ENCODE measurements around the gene DCAF5.

DCAF5 gene

GRCh38 chr14:69141550-69141949, 11.4 kb downstream of the DCAF5 start:
- DNase-seq (ENCODE audit: low spot score): no peak

DNA sequence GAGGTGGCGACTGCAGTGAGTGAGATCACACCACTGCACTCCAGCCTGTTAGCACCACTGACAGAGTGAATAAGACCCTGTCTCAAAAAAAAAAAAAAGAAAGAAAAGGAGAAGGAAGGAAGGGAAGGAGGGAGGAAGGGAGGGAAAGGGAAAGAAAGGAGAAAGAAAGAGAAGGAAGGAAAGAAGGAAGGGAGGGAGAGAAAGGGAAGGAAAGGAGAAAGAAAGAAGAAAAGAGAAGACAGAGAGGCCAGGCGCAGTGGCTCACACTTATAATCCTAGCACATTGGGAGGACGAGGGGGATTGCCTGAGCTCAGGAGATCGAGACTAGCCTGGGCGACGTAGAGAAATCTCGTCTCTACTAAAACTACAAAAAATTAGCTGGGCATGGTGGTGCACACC, 13.2 kb downstream of the DCAF5 start:
- no peak for DNase-seq (ENCODE audit: low spot score)

DNA sequence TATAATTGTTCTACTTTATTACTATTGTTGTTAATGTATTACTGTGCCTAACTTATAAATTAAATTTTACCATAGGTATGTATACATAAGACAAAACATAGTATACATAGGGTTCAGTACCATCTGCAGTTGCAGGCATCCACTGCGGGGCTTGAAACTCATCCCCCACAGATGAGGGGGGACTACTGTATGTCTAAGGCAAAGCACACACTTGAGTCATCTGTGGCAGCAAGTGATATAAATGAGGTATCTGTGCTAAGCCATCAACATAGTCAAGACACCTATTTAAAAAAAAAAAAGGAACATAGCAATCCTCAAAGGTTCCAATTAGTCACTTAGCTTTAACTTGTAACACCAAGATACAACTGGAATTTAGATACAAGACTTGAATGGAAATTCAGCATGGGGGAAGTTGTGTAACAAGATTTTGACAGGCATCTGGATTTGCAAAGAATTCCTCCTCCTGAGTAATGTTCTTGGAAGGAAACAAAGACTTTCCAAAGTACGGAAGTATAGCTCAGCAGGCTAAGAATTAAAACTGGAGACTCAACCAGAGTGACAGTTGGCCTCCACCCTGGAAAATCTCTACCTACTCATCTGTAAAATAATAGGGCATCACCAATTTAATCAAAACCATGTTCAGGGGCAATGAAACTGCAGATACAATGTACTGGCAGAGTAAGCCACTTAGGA, 14.9 kb downstream of the DCAF5 start:
- no peak for DNase-seq (ENCODE audit: low spot score)

GRCh38 chr14:69137416-69137815, 15.5 kb downstream of the DCAF5 start:
- no peak for DNase-seq (ENCODE audit: low spot score)

DNA sequence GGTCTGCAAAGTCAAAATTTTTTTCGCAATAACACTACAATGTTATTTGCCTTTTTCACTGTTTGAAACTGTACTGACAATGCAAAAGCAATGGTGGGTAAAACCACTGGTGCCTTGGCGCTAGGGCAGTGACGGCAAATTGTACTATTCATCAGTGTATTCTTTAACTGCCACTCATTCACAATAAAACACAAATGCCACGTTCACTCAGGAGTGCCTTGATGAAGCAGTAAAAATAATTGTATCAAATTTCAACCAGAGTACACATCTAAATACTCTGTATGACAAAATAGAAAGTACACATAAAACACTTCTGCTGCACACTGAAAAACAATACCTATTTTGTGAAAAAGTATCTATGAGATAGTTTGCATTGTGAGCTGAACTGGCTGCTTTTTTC, 17.8 kb downstream of the DCAF5 start:
- no peak for DNase-seq (ENCODE audit: low spot score)

DNA sequence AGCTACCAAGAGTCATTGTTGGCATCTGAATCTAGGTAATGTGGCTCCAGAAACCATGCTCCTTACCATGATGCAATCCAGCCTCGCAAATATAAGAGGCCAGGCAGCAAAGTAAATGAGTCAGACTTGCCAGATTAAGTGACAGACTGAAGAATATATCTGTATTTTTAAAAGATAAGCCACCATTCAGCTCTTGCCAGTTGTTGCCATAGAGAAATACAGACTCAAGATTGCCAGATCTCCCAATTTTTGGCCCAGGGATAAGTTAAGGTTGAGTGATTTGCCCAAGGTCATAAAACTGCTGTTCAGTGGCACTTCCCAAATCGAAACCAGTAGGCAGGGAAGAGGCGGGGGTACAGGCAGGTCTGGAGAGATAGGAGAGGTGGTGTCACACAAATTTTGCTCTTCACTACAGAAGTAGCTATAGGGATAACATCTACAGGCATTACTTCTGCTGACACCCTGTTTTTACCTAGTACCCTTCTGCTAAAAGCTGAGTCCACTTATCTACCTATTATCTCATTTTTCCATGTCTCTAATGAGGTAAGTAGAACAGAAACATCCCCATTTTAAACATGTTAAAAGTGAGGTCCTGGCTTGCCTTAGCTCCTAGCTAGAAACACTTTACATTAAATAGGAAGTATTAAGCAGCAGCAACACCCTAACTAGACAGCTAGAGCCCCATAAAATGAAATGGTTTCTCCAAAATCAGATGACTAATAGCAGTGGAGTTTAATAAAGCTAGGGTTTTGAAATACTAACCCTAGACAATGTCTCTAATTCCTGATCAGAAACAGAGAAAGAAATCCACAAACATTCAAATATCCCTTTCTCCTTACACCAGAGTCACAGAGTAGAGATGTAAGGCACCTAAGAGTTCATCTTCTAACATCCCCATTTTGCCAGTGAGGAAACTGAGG, 19.5 kb downstream of the DCAF5 start:
- DNase-seq (ENCODE audit: low spot score): peak; percentile 58

DNA sequence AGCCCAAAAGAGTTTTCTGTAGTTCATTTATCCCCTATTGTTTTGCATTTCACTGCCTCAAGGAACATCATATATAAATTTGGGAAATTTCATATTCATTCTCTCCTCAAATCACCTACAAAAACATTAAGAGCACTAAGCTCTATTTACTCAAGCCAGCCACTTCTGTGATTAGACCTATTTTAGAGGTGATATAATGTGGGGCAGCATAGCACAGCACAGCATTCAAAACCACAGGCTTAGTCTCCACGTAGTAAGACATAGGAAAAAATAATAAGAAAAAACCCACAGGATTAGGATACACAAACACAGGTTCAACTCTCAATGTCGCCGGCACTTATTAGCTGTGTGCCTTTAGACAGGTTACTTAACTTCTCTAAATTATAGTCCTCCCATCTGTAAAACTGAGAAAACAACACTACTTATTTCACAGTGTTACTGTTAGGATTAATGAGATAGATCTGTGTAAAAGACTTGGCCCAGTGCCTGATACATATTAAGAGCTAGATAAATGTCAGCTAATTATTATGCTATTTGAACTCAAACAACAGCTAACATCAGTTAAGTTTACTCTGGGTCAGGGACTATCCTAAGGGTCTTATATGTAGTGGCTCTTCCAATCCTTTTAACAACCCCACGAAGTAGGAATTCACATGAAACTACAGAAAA, 20.3 kb downstream of the DCAF5 start:
- no peak for DNase-seq (ENCODE audit: low spot score)

- no peak for DNase-seq (ENCODE audit: low spot score)
Measured at GRCh38 chr14:69131176-69131575, 21.7 kb downstream of the DCAF5 start.

- DNase-seq (ENCODE audit: low spot score): peak; percentile 87
Measured at GRCh38 chr14:69129264-69129880, 23.5 kb downstream of the DCAF5 start.

DNA sequence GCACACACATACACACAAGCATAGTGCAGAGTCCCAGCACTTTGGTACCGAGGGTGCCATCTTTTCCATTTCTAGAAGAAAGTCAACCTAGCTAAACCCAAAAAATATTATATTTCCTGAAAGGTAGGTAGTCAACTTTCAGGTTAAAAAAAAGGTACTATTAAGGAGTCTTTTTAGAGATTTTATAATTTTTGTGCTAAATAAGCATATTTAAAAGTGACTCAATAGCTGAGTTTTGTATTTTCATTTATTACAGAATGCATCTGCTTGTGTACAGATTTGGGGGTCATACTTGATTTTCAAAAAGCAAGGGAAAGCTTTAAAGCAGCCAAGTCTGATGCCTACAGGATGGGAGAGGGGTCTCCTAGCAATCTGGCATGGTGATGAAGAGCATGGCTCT, 34.6 kb downstream of the DCAF5 start:
- no peak for DNase-seq (ENCODE audit: low spot score)

- no peak for DNase-seq (ENCODE audit: low spot score)
Measured at GRCh38 chr14:69117020-69117767, 35.7 kb downstream of the DCAF5 start.

GRCh38 chr14:69115407-69116185, 37.3 kb downstream of the DCAF5 start:
- DNase-seq (ENCODE audit: low spot score): no peak

DNA sequence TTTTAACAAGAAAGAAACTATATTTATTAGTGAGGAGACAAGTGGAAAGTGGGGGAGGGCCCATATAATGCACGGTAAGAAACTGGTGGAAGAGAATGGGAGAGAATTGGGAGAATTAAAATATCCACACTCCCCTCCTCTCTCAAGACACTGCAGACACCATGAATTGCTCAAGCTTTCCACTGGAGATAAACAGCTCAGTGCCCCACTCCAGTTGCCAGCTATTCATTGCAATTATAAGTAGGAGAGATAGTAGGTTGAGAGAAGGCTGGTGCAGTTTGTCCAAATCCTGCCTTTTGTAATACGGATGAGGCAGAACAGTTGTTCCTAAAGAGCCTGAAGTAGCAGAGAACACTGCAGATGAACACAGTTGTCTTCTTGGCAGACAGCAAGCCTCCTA, 38.2 kb downstream of the DCAF5 start:
- no peak for DNase-seq (ENCODE audit: low spot score)

GRCh38 chr14:69108358-69108757, 44.6 kb downstream of the DCAF5 start:
- no peak for DNase-seq (ENCODE audit: low spot score)

DNA sequence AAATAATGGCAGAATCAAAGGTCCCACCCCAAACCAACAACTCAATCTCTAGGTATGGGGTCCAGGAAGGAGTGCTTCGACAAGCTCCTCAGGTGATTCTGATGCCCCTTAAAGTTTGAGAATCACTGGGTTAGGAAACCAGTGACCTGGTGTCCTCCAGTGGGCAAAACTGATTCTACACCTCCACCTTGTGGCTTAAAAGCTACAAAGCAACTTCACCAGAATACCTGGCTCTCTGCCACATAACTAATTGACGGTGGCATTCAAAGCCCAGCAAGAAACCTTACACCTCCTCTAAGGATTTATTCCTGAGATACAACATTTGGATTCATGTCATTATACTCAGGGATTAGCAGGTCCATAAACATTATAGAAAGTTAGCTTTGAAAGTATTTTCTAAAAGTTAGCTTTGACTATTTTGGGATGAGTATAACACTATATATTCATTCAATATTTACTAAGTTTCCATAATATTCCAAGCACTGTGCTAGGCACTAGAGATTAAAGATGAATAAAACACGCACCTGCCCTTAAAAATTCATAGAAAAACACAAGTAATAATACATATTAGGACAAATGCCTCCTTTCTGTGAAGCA, 45.4 kb downstream of the DCAF5 start:
- peak; percentile 76 for DNase-seq (ENCODE audit: low spot score)

DNA sequence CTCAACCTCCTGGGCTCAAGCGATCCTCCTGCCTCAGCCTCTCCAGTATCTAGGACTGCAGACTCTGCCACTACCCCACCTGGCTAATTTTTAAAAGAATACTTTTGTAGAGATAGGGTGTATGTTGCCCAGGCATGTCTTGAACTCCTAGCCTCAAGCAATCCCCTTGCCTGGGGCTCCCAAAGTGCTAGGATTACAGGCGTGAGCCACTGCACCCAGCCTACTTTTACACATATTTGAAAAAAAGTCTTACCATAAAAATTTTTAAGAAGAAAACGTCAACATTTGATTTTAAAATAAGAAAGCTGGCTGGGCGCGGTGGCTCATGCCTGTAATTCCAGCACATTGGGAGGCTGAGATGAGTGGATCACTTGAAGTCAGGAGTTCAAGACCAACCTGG, 46.5 kb downstream of the DCAF5 start:
- DNase-seq (ENCODE audit: low spot score): no peak

GRCh38 chr14:69105326-69105725, 47.6 kb downstream of the DCAF5 start:
- DNase-seq (ENCODE audit: low spot score): peak; percentile 40

GRCh38 chr14:69101331-69101826, 51.5 kb downstream of the DCAF5 start:
- peak; percentile 34 for DNase-seq (ENCODE audit: low spot score)

DNA sequence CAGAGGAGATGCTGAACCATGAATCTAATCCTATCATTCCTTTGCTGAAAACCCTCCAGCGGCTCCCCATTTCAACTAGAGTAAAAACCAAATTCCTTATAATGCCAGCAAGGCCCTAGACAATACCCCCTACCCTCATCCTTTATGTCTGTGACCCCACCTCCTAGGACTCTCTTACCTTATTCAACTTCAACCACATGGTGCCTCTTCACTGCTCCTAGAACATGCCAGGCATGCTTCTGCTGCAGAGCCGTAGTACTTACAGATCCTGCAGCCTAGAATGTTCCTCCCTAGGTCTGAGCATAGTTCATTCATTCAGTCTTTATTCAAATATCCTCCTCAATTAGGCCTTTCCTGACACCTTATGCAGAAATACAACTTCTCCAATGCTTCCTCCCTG, 54.9 kb downstream of the DCAF5 start:
- no peak for DNase-seq (ENCODE audit: low spot score)

GRCh38 chr14:69096781-69097475, 56.0 kb downstream of the DCAF5 start:
- no peak for DNase-seq (ENCODE audit: low spot score)

Measured in SW480 (cell line).